Stimulated activated CD8-positive, alpha-beta memory T cell treated with anti-CD3 and anti-CD28 coated beads, Interleukin-12 subunit alpha, Interleukin-12 subunit beta, amount 100 ng/mL, for 1 hour (primary cell): ENCODE results near the gene ZNF627.
"Not testable (repeated sequence)": the region's sequence is repeated elsewhere in the genome, so short reads cannot be mapped to it uniquely, and the experiment has no call there.

Experiments used
- DNase-seq: peaks from one replicate; pipeline ENCODE4 v3.0.0-alpha.2; 2020; ENCODE audit warnings: low read depth

ZNF627 gene

GRCh38 chr19:11597202-11598102 lies at the start of gene ZNF627:
TSS of gene ZNF627 (plus strand) at chr19:11597483. CDS start at chr19:11597628, 145 bp downstream.
- peak; percentile 95 for DNase-seq

- no peak for DNase-seq
These were observed 49.2 kb upstream of the ZNF627 start for GRCh38 chr19:11547929-11548700.

- no peak for DNase-seq
These were observed 47.8 kb upstream of the ZNF627 start for GRCh38 chr19:11549386-11549953.

GRCh38 chr19:11550265-11550664 lies 47.0 kb upstream of the ZNF627 start:
- DNase-seq: no peak

GRCh38 chr19:11551603-11552235 lies 45.6 kb upstream of the ZNF627 start:
- DNase-seq: no peak

GRCh38 chr19:11552666-11553372 lies 44.5 kb upstream of the ZNF627 start:
- no peak for DNase-seq

GRCh38 chr19:11554160-11554559 lies 43.1 kb upstream of the ZNF627 start:
- DNase-seq: no peak

- DNase-seq: no peak
These were observed 42.0 kb upstream of the ZNF627 start for GRCh38 chr19:11555246-11555645.

- DNase-seq: no peak
These were observed 40.5 kb upstream of the ZNF627 start for GRCh38 chr19:11556634-11557420.

GRCh38 chr19:11558881-11559828 lies 38.1 kb upstream of the ZNF627 start, which contains the start of gene ELOF1:
TSS of gene ELOF1 (minus strand) at chr19:11559230. CDS start at chr19:11554347, 4,883 bp downstream.
- peak; percentile 96 for DNase-seq

GRCh38 chr19:11560404-11561051 lies 36.8 kb upstream of the ZNF627 start:
- DNase-seq: peak; percentile 32

GRCh38 chr19:11563532-11563931 lies 33.8 kb upstream of the ZNF627 start:
- DNase-seq: no peak

GRCh38 chr19:11564082-11564807 lies 33.0 kb upstream of the ZNF627 start:
- DNase-seq: not testable (repeated sequence)

GRCh38 chr19:11565649-11565980 lies 31.7 kb upstream of the ZNF627 start:
- DNase-seq: not testable (repeated sequence)

- no peak for DNase-seq
These were observed 31.1 kb upstream of the ZNF627 start for GRCh38 chr19:11566164-11566563.

GRCh38 chr19:11570039-11570462 lies 27.2 kb upstream of the ZNF627 start:
- DNase-seq: no peak

GRCh38 chr19:11573354-11573753 lies 23.9 kb upstream of the ZNF627 start:
- not testable (repeated sequence) for DNase-seq

GRCh38 chr19:11573763-11574162 lies 23.5 kb upstream of the ZNF627 start:
- DNase-seq: not testable (repeated sequence)
